ENCODE data around the gene RSPO3.

DNA sequence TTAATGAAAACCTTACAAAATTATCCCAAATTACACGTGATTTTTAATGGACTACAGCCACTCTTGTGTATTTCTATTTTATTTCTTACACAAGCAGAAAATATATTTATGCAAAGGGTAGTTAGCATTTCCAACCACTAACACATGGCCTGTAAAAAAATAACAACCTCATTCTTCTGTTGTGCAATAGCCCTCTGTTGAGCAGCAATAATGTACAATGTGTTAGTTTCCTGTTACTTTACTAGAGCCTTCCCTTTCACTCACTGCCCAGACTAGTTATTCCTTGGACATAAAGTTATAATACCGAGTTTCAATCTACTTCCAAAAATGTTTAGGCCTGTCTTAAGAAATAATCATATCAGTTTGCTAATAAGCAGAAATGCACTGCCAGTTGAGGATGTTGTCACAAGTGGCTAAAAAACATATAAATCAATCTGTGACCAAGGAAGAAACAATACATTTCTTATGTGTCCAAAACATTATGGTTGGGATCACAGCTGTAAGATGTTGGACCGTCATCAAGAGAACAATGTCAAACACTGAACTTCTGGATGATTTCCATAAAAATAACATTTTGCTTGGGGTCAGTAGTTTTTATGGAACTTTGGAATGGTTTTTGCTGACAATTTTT is 74.6 kb downstream of the RSPO3 start:
- TF ChIP-seq, protein P1, sequence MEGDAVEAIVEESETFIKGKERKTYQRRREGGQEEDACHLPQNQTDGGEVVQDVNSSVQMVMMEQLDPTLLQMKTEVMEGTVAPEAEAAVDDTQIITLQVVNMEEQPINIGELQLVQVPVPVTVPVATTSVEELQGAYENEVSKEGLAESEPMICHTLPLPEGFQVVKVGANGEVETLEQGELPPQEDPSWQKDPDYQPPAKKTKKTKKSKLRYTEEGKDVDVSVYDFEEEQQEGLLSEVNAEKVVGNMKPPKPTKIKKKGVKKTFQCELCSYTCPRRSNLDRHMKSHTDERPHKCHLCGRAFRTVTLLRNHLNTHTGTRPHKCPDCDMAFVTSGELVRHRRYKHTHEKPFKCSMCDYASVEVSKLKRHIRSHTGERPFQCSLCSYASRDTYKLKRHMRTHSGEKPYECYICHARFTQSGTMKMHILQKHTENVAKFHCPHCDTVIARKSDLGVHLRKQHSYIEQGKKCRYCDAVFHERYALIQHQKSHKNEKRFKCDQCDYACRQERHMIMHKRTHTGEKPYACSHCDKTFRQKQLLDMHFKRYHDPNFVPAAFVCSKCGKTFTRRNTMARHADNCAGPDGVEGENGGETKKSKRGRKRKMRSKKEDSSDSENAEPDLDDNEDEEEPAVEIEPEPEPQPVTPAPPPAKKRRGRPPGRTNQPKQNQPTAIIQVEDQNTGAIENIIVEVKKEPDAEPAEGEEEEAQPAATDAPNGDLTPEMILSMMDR (conservative IDR thresholded peaks at IDR 0.05; ENCODE audit: low read depth, low read length): no peak
- no peak for TF ChIP-seq RFX5 (IDR thresholded peaks at IDR 0.05; ENCODE audit: low read depth, low read length)

Measured in IMR-90 (cell line).